Ishikawa (cell line): ENCODE results near the gene PPP6R3.

ENCODE experiments used
- CEBPB ChIP-seq: IDR thresholded peaks from 2 replicates; pipeline ENCODE4 v1.6.1; 2012
- MAX ChIP-seq: IDR thresholded peaks from 2 replicates; pipeline ENCODE4 v1.6.1; 2012

- TF ChIP-seq MAX = no peak
- TF ChIP-seq CEBPB = no peak
Observed at GRCh38 chr11:68551223-68551622, 90.7 kb downstream of the PPP6R3 start.
